ENCODE results near the gene CARMIL1. TPM values are rescaled to one million over a fixed set of nuclear protein-coding genes. Genes with fewer than 3 reads are reported as not detected.

CARMIL1 gene
- total RNA-seq, 4 donors from 2014 or later: 6.2 to 17.2 (median 11.5) TPM

DNA sequence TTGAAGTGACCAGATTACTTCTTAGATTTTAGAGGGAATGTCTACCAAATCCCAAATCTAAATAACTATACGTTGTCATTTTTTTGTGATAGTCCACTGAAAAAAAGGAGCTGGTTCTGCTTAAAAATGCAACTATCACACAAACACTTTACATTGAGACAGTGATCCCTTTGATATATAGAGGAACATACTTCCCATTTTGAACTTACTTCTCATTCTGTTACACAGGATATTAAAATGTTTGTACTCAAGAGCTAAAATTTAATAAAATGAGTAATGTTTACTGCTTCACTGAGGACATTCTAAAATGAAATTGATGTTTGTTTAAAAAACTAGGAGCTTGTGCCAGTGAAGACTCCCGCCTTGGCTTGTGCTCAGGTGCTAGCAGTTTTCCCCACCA, 174.1 kb downstream of the CARMIL1 start:
- no peak for ATAC-seq
- H3K4me1 ChIP-seq: no peaks in the 10 kb centered on the region
- H3K27ac ChIP-seq: no peak overlapping the region
- no peaks in the 10 kb centered on the region for H3K36me3 ChIP-seq
- no peak overlapping the region for H3K4me3 ChIP-seq
- H3K9me3 ChIP-seq: no peaks in the 10 kb centered on the region
- TF ChIP-seq EP300 (IDR thresholded peaks at IDR 0.05) (no peak), POLR2AphosphoS5 (IDR thresholded peaks at IDR 0.05) (no peak), POLR2A (IDR thresholded peaks at IDR 0.05) (no peak)
- TF ChIP-seq, protein P1, sequence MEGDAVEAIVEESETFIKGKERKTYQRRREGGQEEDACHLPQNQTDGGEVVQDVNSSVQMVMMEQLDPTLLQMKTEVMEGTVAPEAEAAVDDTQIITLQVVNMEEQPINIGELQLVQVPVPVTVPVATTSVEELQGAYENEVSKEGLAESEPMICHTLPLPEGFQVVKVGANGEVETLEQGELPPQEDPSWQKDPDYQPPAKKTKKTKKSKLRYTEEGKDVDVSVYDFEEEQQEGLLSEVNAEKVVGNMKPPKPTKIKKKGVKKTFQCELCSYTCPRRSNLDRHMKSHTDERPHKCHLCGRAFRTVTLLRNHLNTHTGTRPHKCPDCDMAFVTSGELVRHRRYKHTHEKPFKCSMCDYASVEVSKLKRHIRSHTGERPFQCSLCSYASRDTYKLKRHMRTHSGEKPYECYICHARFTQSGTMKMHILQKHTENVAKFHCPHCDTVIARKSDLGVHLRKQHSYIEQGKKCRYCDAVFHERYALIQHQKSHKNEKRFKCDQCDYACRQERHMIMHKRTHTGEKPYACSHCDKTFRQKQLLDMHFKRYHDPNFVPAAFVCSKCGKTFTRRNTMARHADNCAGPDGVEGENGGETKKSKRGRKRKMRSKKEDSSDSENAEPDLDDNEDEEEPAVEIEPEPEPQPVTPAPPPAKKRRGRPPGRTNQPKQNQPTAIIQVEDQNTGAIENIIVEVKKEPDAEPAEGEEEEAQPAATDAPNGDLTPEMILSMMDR (IDR thresholded peaks at IDR 0.05): no peak
- 91 to 93% methylated on average over 2 of the region's 2 CpGs for WGBS, 2 donors (ENCODE audit: low coverage in 1 of 2)
- no peaks in the 10 kb centered on the region for H3K27me3 ChIP-seq

DNA sequence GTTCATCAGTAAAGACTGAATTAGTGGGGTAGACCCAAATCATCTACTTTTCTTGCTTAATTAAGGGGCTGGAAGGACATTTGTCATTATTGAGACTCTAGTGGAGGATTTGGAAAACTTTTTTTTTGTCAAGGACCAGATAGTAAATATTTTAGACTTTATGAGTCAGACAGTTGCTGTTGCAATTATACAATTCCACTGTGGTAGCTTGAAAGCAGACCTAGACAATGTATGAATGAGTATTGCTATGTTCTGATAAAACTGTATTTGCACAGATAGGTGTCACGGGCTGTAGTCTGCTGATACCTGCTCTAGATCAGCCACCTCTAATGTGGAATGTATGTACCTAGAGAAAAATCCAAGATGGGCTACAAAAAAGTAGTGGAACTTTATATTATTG, 175.0 kb downstream of the CARMIL1 start:
- ATAC-seq: no peak
- no peaks in the 10 kb centered on the region for H3K27me3 ChIP-seq
- no peaks in the 10 kb centered on the region for H3K36me3 ChIP-seq
- 91 to 100% methylated on average over 1 of the region's 1 CpG for WGBS, 2 donors (ENCODE audit: low coverage in 1 of 2)
- H3K4me3 ChIP-seq: no peak overlapping the region
- no peak overlapping the region for H3K27ac ChIP-seq
- H3K9me3 ChIP-seq: no peaks in the 10 kb centered on the region
- TF ChIP-seq, protein P1 (IDR thresholded peaks at IDR 0.05): no peak
- TF ChIP-seq POLR2A (IDR thresholded peaks at IDR 0.05): no peak
- no peak for TF ChIP-seq EP300 (IDR thresholded peaks at IDR 0.05)
- no peak for TF ChIP-seq POLR2AphosphoS5 (IDR thresholded peaks at IDR 0.05)
- no peaks in the 10 kb centered on the region for H3K4me1 ChIP-seq

DNA sequence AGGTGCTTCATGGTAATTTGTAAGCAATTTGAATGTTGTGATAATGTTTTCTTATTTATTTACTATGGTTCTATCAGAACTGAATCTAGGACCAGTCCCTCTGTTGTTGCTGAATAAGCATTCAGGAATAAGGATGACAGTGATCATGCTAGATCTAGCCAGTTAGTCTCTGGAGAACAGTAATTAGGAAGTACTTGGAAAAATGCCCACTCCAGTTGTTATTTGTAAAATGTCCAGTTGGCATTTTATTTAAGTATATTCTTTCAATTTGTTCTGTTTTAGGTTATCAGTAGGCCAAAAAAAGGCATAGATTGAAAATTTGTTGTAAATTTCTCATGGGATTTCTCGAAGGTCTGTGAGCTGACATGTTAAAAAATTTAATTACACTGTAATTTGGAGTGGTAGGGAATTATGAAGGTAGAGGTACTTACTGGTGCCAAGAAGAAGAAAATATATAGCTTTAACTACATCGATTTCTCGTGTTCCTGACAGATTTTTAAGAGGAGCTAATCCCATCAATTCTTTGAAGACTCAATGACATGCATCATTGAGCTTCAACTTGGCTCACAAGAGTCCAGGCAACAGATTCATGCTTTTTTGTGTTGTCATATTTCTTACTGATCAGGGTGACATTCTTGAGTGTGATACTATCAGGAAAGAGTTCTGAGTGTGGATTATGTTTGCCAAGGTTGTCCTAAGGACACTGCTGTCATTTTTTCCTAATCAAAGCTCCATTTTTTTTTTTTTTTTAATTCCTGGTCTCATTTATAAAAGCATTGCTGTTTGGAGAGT, 177.3 kb downstream of the CARMIL1 start:
- no peak for TF ChIP-seq POLR2A (IDR thresholded peaks at IDR 0.05)
- TF ChIP-seq POLR2AphosphoS5 (IDR thresholded peaks at IDR 0.05): no peak
- TF ChIP-seq, protein P1 (IDR thresholded peaks at IDR 0.05): no peak
- WGBS, 2 donors (ENCODE audit: low coverage in 1 of 2): 75 to 94% methylated on average over 2 to 3 of the region's 3 CpGs
- no peak for ATAC-seq
- no peaks in the 10 kb centered on the region for H3K9me3 ChIP-seq
- H3K27me3 ChIP-seq: no peaks in the 10 kb centered on the region
- no peak overlapping the region for H3K4me3 ChIP-seq
- no peaks in the 10 kb centered on the region for H3K36me3 ChIP-seq
- no peak overlapping the region for H3K27ac ChIP-seq
- no peaks in the 10 kb centered on the region for H3K4me1 ChIP-seq

DNA sequence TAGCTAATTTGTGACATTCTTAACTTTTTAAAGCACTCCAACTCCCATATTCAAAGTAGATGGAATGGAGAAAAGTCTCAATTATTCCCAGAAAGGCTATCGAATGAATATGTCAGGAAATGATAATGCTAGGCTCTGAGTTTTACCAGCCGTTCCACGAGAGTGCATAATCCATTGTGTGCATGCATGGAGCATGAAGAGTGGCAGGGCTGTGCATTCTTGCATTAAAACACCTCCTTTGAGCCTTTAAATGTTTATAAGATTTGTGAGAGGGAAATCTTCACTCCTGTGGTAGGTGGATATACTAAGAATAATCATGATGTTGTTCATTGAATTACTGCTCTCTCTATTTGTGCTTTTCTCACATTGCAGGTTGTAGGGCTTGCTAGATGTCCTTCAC, 178.3 kb downstream of the CARMIL1 start:
- WGBS, 2 donors (ENCODE audit: low coverage in 1 of 2): 69 to 78% methylated on average over 3 of the region's 3 CpGs
- H3K4me3 ChIP-seq: no peak overlapping the region
- H3K27ac ChIP-seq: no peak overlapping the region
- no peak for TF ChIP-seq POLR2A (IDR thresholded peaks at IDR 0.05)
- TF ChIP-seq POLR2AphosphoS5 (IDR thresholded peaks at IDR 0.05): no peak
- TF ChIP-seq, protein P1 (IDR thresholded peaks at IDR 0.05): no peak
- no peak for TF ChIP-seq EP300 (IDR thresholded peaks at IDR 0.05)
- no peaks in the 10 kb centered on the region for H3K4me1 ChIP-seq
- H3K27me3 ChIP-seq: no peaks in the 10 kb centered on the region
- no peaks in the 10 kb centered on the region for H3K36me3 ChIP-seq
- ATAC-seq: no peak
- H3K9me3 ChIP-seq: no peaks in the 10 kb centered on the region

DNA sequence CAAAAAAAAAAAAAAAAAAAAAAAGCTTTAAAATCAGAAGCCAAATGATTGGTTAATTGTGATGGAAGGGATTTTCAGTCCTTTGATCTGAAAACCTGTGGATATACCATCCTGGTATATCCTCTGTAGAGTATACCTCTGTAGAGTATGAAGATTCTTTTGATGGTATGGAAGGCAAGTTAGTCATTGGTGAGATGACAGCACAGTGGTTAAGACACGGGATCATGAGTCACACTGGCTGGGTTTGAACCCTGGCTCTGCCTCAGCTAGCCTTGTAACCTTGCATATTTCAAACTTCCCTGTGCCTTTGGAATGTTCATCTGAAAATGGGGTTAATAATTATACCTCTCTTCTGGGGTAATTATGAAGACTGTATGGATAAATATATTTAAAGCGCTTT, 179.3 kb downstream of the CARMIL1 start:
- no peaks in the 10 kb centered on the region for H3K9me3 ChIP-seq
- 86 to 88% methylated on average over 2 of the region's 2 CpGs for WGBS, 2 donors (ENCODE audit: low coverage in 1 of 2)
- no peak overlapping the region for H3K4me3 ChIP-seq
- no peak overlapping the region for H3K27ac ChIP-seq
- TF ChIP-seq POLR2AphosphoS5 (IDR thresholded peaks at IDR 0.05): no peak
- TF ChIP-seq POLR2A (IDR thresholded peaks at IDR 0.05): no peak
- TF ChIP-seq EP300 (IDR thresholded peaks at IDR 0.05): no peak
- TF ChIP-seq, protein P1 (IDR thresholded peaks at IDR 0.05): no peak
- ATAC-seq: no peak
- H3K36me3 ChIP-seq: no peaks in the 10 kb centered on the region
- H3K27me3 ChIP-seq: no peaks in the 10 kb centered on the region
- H3K4me1 ChIP-seq: no peaks in the 10 kb centered on the region
